Loucy (cell line): Measurements from ENCODE around the gene COQ5.

Experiments used
- CTCF ChIP-seq: fragments of 200-600 bp; sonication (generic); conservative IDR thresholded peaks from 2 replicates; pipeline ENCODE4 v1.5.1; 2014; ENCODE audit warnings: mild to moderate bottlenecking, antibody characterized with exemption, low read length
- EZH2phosphoT487 ChIP-seq: fragments of 200-600 bp; IDR thresholded peaks from 2 replicates; pipeline ENCODE4 v1.6.1; 2018; ENCODE audit warnings: antibody characterized with exemption, mild to moderate bottlenecking, moderate library complexity, borderline replicate concordance

GRCh38 chr12:120468325-120468820, 60.6 kb downstream of the COQ5 start:
- TF ChIP-seq CTCF (no peak), EZH2phosphoT487 (no peak)
